Measurements from ENCODE around the gene HSD17B2.

DNA sequence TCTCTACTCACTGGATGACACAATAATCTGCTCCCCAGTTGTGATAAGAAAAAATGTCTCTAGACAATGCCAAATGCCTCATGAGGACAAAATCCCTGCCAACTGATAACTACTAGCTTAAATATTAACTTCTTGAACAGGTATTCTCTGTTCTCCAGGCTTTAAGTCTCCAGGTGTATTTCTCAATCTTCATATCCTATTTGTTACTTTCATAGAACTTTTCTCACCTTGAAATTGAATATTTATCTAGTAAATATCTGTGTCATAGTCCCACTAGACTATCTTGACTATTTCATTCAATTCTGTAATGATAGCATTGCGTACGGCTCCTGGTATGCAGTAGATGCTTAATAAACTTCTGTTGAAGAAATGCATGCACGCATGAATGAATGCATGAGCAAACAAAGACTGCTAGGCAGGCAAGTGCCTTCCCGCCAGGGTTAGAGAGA, 15.9 kb downstream of the HSD17B2 start:
- TF ChIP-seq, protein P1, sequence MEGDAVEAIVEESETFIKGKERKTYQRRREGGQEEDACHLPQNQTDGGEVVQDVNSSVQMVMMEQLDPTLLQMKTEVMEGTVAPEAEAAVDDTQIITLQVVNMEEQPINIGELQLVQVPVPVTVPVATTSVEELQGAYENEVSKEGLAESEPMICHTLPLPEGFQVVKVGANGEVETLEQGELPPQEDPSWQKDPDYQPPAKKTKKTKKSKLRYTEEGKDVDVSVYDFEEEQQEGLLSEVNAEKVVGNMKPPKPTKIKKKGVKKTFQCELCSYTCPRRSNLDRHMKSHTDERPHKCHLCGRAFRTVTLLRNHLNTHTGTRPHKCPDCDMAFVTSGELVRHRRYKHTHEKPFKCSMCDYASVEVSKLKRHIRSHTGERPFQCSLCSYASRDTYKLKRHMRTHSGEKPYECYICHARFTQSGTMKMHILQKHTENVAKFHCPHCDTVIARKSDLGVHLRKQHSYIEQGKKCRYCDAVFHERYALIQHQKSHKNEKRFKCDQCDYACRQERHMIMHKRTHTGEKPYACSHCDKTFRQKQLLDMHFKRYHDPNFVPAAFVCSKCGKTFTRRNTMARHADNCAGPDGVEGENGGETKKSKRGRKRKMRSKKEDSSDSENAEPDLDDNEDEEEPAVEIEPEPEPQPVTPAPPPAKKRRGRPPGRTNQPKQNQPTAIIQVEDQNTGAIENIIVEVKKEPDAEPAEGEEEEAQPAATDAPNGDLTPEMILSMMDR (conservative IDR thresholded peaks at IDR 0.05; ENCODE audit: low read depth, low read length) = no peak
- TF ChIP-seq RFX5 (IDR thresholded peaks at IDR 0.05; ENCODE audit: low read depth, low read length) = no peak
- no peak for TF ChIP-seq POLR2A (IDR thresholded peaks at IDR 0.05; ENCODE audit: low read depth, low read length)
- TF ChIP-seq SMC3 (IDR thresholded peaks at IDR 0.05; ENCODE audit: low read depth, low read length) = no peak

Measured in IMR-90 (cell line).